Omental fat pad (tissue), 4 donors: ENCODE measurements around the gene IL1RL2. TPM values are rescaled to one million over a fixed set of nuclear protein-coding genes. Genes with fewer than 3 reads are reported as not detected.
A peak's percentile ranks its signal among the peaks of the same experiment; 100 is the strongest.

ENCODE experiments used
- ATAC-seq: fragments of 150-250 bp; one replicate; pipeline ENCODE4 v1.9.1; 2016; ENCODE audit warnings: mild to moderate bottlenecking, moderate library complexity; ENCODE audit not compliant: low FRiP score
- DNase-seq: peaks from one replicate; pipeline ENCODE4 v3.0.0-alpha.2; 2019; ENCODE audit warnings: low spot score
- CTCF ChIP-seq, 3 donors: fragments of 450-650 bp; IDR thresholded peaks; one replicate each; pipeline ENCODE4 v1.5.1; 2016 to 2017; ENCODE audit warnings: antibody characterized with exemption in 3 of 3, mild to moderate bottlenecking in 3 of 3, moderate library complexity in 2 of 3
- total RNA-seq, 4 donors: library from RNA; depleted of rRNA; stranded (reverse); fragments of >200 nt; gene quantifications; one replicate each; pipeline ENCODE4 v1.1.0, GENCODE V29; 2016

Gene IL1RL2
- total RNA-seq, 4 donors from 2014 or later, result 0.31 to 5.3 (median 2.1) TPM

- no peak for DNase-seq
- ATAC-seq, result no peak
- no peak for TF ChIP-seq CTCF (IDR thresholded peaks at IDR 0.05)
Measured at GRCh38 chr2:102191501-102191900, 4.7 kb downstream of the IL1RL2 start.

- DNase-seq (no peak), ATAC-seq (peak; percentile 57)
- TF ChIP-seq CTCF (IDR thresholded peaks at IDR 0.05), result no peak
Measured at GRCh38 chr2:102193074-102193473, 6.3 kb downstream of the IL1RL2 start.

GRCh38 chr2:102194609-102195268, 7.9 kb downstream of the IL1RL2 start:
- ATAC-seq, result no peak
- TF ChIP-seq CTCF (IDR thresholded peaks at IDR 0.05), result no peak
- DNase-seq, result no peak

- TF ChIP-seq CTCF (IDR thresholded peaks at IDR 0.05), result no peak
- ATAC-seq (no peak), DNase-seq (no peak)
Measured at GRCh38 chr2:102197389-102198137, 10.7 kb downstream of the IL1RL2 start.

- DNase-seq, result no peak
- TF ChIP-seq CTCF (IDR thresholded peaks at IDR 0.05), result no peak
- ATAC-seq, result no peak
Measured at GRCh38 chr2:102200539-102200938, 13.7 kb downstream of the IL1RL2 start.

GRCh38 chr2:102204638-102205037, 17.8 kb downstream of the IL1RL2 start:
- no peak for TF ChIP-seq CTCF (IDR thresholded peaks at IDR 0.05)
- no peak for DNase-seq
- no peak for ATAC-seq
